B cell (primary cell): ENCODE measurements around the gene PCDHB13. TPM values are rescaled to one million over a fixed set of nuclear protein-coding genes. Genes with fewer than 3 reads are reported as not detected.
"Not testable (repeated sequence)": the region's sequence is repeated elsewhere in the genome, so short reads cannot be mapped to it uniquely, and the experiment has no call there.

Experiments
- ATAC-seq: fragments of 200-7000 bp; cut with Tn5 transposase; one replicate; pipeline ENCODE4 v1.10.0; 2021; ENCODE audit warnings: low read depth, mild to moderate bottlenecking, moderate number of reproducible peaks, moderate library complexity
- CTCF ChIA-PET: fragments of 350-600 bp; sonication (Branson Sonifier 250); formaldehyde crosslinking; loops from one replicate; lab custom pipeline; 2021; ENCODE audit warnings: antibody characterized with exemption, inconsistent platforms; lab: Charles Lee
- POLR2A ChIA-PET: fragments of 350-600 bp; sonication (Branson Sonifier 250); formaldehyde crosslinking; loops from one replicate; lab custom pipeline; 2021; ENCODE audit warnings: antibody characterized with exemption; lab: Charles Lee
- DNase-seq: peaks from one replicate; pipeline ENCODE4 v3.0.0; 2013
- H2AFZ ChIP-seq: 2 replicates; pipeline ENCODE4 v1.6.1; 2012; ENCODE audit warnings: mild to moderate bottlenecking, low read depth, low read length; ENCODE audit not compliant: insufficient read depth, poor library complexity, severe bottlenecking
- H3K27ac ChIP-seq, 2 donors: 1 replicate in 1 of 2; 2 replicates in 1 of 2; pipeline ENCODE4 v1.5.1; 2012 to 2013; ENCODE audit warnings: low read length in 2 of 2, mild to moderate bottlenecking in 2 of 2, moderate library complexity in 1 of 2
- H3K27me3 ChIP-seq, 4 experiments: fragments of 200-600 bp in 1 of 4; sonication (generic) in 1 of 4; replicated peaks in 1 of 4; 1 replicate in 2 of 4; 2 replicates in 2 of 4; pipeline versions ENCODE4 v1.6.1 to v1.7.0; 2013 to 2016; ENCODE audit warnings: low read length in 3 of 4, mild to moderate bottlenecking in 2 of 4, mixed read lengths in 1 of 4, moderate library complexity in 1 of 4; ENCODE audit not compliant: insufficient read depth in 4 of 4, control insufficient read depth in 3 of 4; ENCODE audit errors: control extremely low read depth in 1 of 4
- H3K36me3 ChIP-seq, 2 experiments: replicated peaks in 1 of 2; 1 replicate in 1 of 2; 2 replicates in 1 of 2; pipeline versions ENCODE4 v1.6.1 to v1.7.1; 2013; ENCODE audit warnings: low read length in 1 of 2; ENCODE audit not compliant: insufficient read depth in 2 of 2, control insufficient read depth in 1 of 2; ENCODE audit errors: control extremely low read depth in 1 of 2, extremely low read depth in 1 of 2
- H3K4me1 ChIP-seq, 2 donors: fragments of 200-600 bp in 1 of 2; sonication (generic) in 1 of 2; 1 replicate in 1 of 2; 2 replicates in 1 of 2; pipeline versions ENCODE4 v1.5.1 to v1.6.1; 2013 to 2017; ENCODE audit warnings: low read length in 2 of 2; ENCODE audit not compliant: control insufficient read depth in 2 of 2, insufficient read depth in 2 of 2
- H3K4me2 ChIP-seq: replicated peaks from 2 replicates; pipeline ENCODE3; 2012; ENCODE audit warnings: mild to moderate bottlenecking, low read depth, low read length; ENCODE audit not compliant: poor library complexity, severe bottlenecking
- H3K4me3 ChIP-seq, 5 experiments: fragments of 200-600 bp in 1 of 5; sonication (generic) in 1 of 5; 1 replicate in 3 of 5; 2 replicates in 2 of 5; pipeline versions ENCODE4 v1.5.1 to v1.7.0; 2011 to 2016; ENCODE audit warnings: low read length in 4 of 5, mild to moderate bottlenecking in 4 of 5, low read depth in 2 of 5, control low read depth in 1 of 5, moderate library complexity in 1 of 5; ENCODE audit not compliant: insufficient read depth in 1 of 5; ENCODE audit errors: control extremely low read depth in 1 of 5, extremely low read depth in 1 of 5
- H3K79me2 ChIP-seq: fragments of 200-600 bp; sonication (generic); one replicate; pipeline ENCODE4 v1.6.0; 2016; ENCODE audit warnings: low read length; ENCODE audit not compliant: control insufficient read depth, insufficient read depth
- H3K9ac ChIP-seq: fragments of 200-600 bp; sonication (generic); 2 replicates; pipeline ENCODE4 v1.6.1; 2017; ENCODE audit warnings: mild to moderate bottlenecking, low read length, moderate library complexity
- H3K9me3 ChIP-seq, 3 donors: one replicate each; pipeline versions ENCODE4 v1.6.1 to v1.7.1; 2013; ENCODE audit warnings: low read length in 2 of 3; ENCODE audit not compliant: control insufficient read depth in 2 of 3, insufficient read depth in 1 of 3; ENCODE audit errors: control extremely low read depth in 1 of 3
- H4K20me1 ChIP-seq: 2 replicates; pipeline ENCODE4 v1.6.0; 2012; ENCODE audit warnings: mild to moderate bottlenecking, low read length; ENCODE audit not compliant: insufficient read depth, control insufficient read depth, poor library complexity, severe bottlenecking
- H3K27ac Mint-ChIP-seq: one replicate; pipeline ENCODE4 v1.8.0; 2021; ENCODE audit warnings: mixed read lengths
- H3K27me3 Mint-ChIP-seq: one replicate; pipeline ENCODE4 v1.8.0; 2021; ENCODE audit warnings: mixed read lengths
- H3K4me1 Mint-ChIP-seq: one replicate; pipeline ENCODE4 v1.8.0; 2021; ENCODE audit warnings: mixed read lengths
- H3K4me3 Mint-ChIP-seq: one replicate; pipeline ENCODE4 v1.8.0; 2021; ENCODE audit warnings: mixed read lengths
- H3K9me3 Mint-ChIP-seq: one replicate; pipeline ENCODE4 v1.8.0; 2022; ENCODE audit warnings: mixed read lengths; ENCODE audit not compliant: insufficient read depth
- EZH2 ChIP-seq: IDR thresholded peaks from 2 replicates; pipeline ENCODE4 v1.6.1; 2012; ENCODE audit warnings: borderline replicate concordance, low read depth, mild to moderate bottlenecking, moderate library complexity, low read length; ENCODE audit not compliant: insufficient read depth, poor library complexity, severe bottlenecking
- WGBS: methylation state at CpG from one replicate; pipeline ENCODE4 v1.1.5; 2013; ENCODE audit warnings: missing lambda C conversion rate; ENCODE audit not compliant: insufficient coverage; 5-methylcytosine and 5-hydroxymethylcytosine counted together
- intact Hi-C: fragments of 100-400 bp; cut with micrococcal nuclease; formaldehyde crosslinking; loops from one replicate; pipeline ENCODE4 v1.10.0; 2022
- polyA plus RNA-seq: library from polyadenylated mRNA; depleted of rRNA; stranded (reverse); fragments of >200 nt; gene quantifications from 2 replicates; pipeline ENCODE4 v1.2.3, GENCODE V29; 2012
- total RNA-seq, 2 donors: library from RNA; stranded (reverse); fragments of 120-200 nt in 1 of 2; gene quantifications; 1 replicate in 1 of 2; 2 replicates in 1 of 2; pipeline versions ENCODE4 v1.2.3 to v1.2.4, GENCODE V29; 2013 to 2022
- TF ChIP-seq, protein P1 (sequence below): fragments of 200-600 bp; IDR thresholded peaks from one replicate; pipeline ENCODE4 v1.8.0; 2022; ENCODE audit warnings: antibody characterized with exemption, mild to moderate bottlenecking

The PCDHB13 gene
- total and polyA plus RNA-seq, 2 donors (not counting 1 experiment from before 2014, with no cell fraction given): not detected

DNA sequence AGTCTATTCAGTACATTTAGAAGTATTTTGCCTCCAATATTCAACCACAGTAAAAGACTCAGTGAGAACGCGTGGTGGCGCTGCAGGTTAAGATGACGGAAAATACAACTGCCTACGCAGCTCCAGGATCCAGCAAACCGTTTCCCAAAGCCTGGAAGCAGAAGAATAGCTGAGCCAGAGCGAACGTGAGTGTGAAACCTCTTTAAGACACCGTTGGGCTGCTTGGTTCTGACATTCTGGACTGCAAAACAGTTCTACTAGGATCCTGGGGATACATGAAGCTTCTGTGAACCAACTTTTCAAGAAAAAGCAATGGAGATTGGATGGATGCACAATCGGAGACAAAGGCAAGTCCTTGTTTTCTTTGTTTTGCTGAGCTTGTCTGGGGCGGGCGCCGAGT, 31.5 kb upstream of the PCDHB13 start, which contains the start of gene PCDHB16:
Gene PCDHB16, plus strand, starts transcription at position 140 of the 400 bp plus-strand sequence. Its CDS starts 173 bp downstream, at position 313.
- CTCF ChIA-PET: no interaction called here
- Mint-ChIP-seq H3K27ac (no peak within 1 kb of the TSS), H3K9me3 (peaks cover 2% of the 10 kb centered on the region), H3K27me3 (peaks cover 29% of the 10 kb centered on the region), H3K4me1 (peaks cover 5% of the 10 kb centered on the region), H3K4me3 (no peak within 1 kb of the TSS)
- H3K4me3 ChIP-seq: no peak within 1 kb of the TSS
- no peak within 1 kb of the TSS for H3K4me2 ChIP-seq
- no peak within 1 kb of the TSS for H3K9ac ChIP-seq
- POLR2A ChIA-PET: no interaction called here
- no peaks in the 10 kb centered on the region for H3K36me3 ChIP-seq
- H3K27me3 ChIP-seq: peaks cover 0 to 10% (median 7%) of the 10 kb centered on the region in 4 experiments
- no peaks in the 10 kb centered on the region for H4K20me1 ChIP-seq
- DNase-seq (no peak), ATAC-seq (no peak)
- 19% methylated on average over 13 of the region's 13 CpGs for WGBS
- H2AFZ ChIP-seq: no peak within 1 kb of the TSS
- TF ChIP-seq, protein P1, sequence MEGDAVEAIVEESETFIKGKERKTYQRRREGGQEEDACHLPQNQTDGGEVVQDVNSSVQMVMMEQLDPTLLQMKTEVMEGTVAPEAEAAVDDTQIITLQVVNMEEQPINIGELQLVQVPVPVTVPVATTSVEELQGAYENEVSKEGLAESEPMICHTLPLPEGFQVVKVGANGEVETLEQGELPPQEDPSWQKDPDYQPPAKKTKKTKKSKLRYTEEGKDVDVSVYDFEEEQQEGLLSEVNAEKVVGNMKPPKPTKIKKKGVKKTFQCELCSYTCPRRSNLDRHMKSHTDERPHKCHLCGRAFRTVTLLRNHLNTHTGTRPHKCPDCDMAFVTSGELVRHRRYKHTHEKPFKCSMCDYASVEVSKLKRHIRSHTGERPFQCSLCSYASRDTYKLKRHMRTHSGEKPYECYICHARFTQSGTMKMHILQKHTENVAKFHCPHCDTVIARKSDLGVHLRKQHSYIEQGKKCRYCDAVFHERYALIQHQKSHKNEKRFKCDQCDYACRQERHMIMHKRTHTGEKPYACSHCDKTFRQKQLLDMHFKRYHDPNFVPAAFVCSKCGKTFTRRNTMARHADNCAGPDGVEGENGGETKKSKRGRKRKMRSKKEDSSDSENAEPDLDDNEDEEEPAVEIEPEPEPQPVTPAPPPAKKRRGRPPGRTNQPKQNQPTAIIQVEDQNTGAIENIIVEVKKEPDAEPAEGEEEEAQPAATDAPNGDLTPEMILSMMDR: no peak
- TF ChIP-seq EZH2: no peak
- peaks cover 0 to 34% (median 5%) of the 10 kb centered on the region in 3 donors for H3K9me3 ChIP-seq
- peaks cover 0 to 4% of the 10 kb centered on the region in 2 donors for H3K4me1 ChIP-seq
- H3K79me2 ChIP-seq: no peaks in the 10 kb centered on the region
- intact Hi-C loops: loop anchor here (10.0 kb wide), 1 partner anchor 383 kb away; no protein-coding TSS in a partner anchor
- H3K27ac ChIP-seq: no peak within 1 kb of the TSS

DNA sequence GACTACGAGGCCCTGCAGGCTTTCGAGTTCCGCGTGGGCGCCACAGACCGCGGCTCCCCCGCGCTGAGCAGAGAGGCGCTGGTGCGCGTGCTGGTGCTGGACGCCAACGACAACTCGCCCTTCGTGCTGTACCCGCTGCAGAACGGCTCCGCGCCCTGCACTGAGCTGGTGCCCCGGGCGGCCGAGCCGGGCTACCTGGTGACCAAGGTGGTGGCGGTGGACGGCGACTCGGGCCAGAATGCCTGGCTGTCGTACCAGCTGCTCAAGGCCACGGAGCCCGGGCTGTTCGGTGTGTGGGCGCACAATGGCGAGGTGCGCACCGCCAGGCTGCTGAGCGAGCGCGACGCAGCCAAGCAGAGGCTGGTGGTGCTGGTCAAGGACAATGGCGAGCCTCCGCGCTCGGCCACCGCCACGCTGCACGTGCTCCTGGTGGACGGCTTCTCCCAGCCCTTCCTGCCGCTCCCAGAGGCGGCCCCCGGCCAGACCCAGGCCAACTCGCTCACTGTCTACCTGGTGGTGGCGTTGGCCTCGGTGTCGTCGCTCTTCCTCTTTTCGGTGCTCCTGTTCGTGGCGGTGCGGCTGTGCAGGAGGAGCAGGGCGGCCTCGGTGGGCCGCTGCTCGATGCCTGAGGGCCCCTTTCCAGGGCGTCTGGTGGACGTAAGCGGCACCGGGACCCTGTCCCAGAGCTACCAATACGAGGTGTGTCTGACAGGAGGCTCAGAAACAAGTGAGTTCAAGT, 29.4 kb upstream of the PCDHB13 start:
- WGBS: 39% methylated on average over 15 of the region's 69 CpGs
- CTCF ChIA-PET, POLR2A ChIA-PET, H3K4me1 ChIP-seq, H2AFZ ChIP-seq, H3K4me2 ChIP-seq, ATAC-seq, H3K27ac ChIP-seq, DNase-seq, H3K36me3 ChIP-seq, H3K4me3 ChIP-seq, H3K4me3 Mint-ChIP-seq, H3K4me1 Mint-ChIP-seq, H3K9me3 Mint-ChIP-seq, H3K27ac Mint-ChIP-seq, H3K9ac ChIP-seq, H3K79me2 ChIP-seq, H4K20me1 ChIP-seq: not testable (repeated sequence)
- peaks cover 0 to 14% (median 8%) of the 10 kb centered on the region in 4 experiments for H3K27me3 ChIP-seq
- H3K27me3 Mint-ChIP-seq: peaks cover 33% of the 10 kb centered on the region
- peaks cover 0 to 36% (median 5%) of the 10 kb centered on the region in 3 donors for H3K9me3 ChIP-seq
- intact Hi-C loops: loop anchor here (10.0 kb wide), 1 partner anchor 381 kb away; no protein-coding TSS in a partner anchor
